ENCODE results near the gene EHMT1.

EHMT1 gene

GRCh38 chr9:137649553-137649952, 30.7 kb downstream of the EHMT1 start:
- Histone ChIP-seq H3F3A (ENCODE audit: insufficient read depth, low read length) (no peaks in the 10 kb centered on the region), H3K27ac (ENCODE audit: low read length) (no peak overlapping the region), H3K9me3 (replicated peaks; ENCODE audit: insufficient read depth, low read length) (no peaks in the 10 kb centered on the region), H3K9ac (ENCODE audit: low read length) (no peak overlapping the region), H4K20me1 (ENCODE audit: insufficient read depth, low read length) (no peaks in the 10 kb centered on the region), H3K36me3 (replicated peaks; ENCODE audit: insufficient read depth, low read length) (no peaks in the 10 kb centered on the region), H3K4me1 (ENCODE audit: low read length) (no peaks in the 10 kb centered on the region), H3K79me2 (ENCODE audit: low read length) (peaks cover 78% of the 10 kb centered on the region), H3K4me2 (ENCODE audit: low read depth, low read length) (no peak overlapping the region), H3K4me3 (ENCODE audit: low read length) (no peak overlapping the region), H3K9me2 (replicated peaks; ENCODE audit: insufficient read depth, low read length) (no peaks in the 10 kb centered on the region), H2AFZ (ENCODE audit: low read length) (no peak overlapping the region), H3K27me3 (replicated peaks; ENCODE audit: insufficient read depth, low read length) (no peaks in the 10 kb centered on the region)
- TF ChIP-seq CTCF (IDR thresholded peaks at IDR 0.05; ENCODE audit: low read length) (no peak), EZH2phosphoT487 (IDR thresholded peaks at IDR 0.05; ENCODE audit: low read length) (no peak), EZH2 (optimal IDR thresholded peaks at IDR 0.05; ENCODE audit: low read depth, low read length) (no peak)
- no peak for DNase-seq

GRCh38 chr9:137650259-137650658, 31.5 kb downstream of the EHMT1 start:
- H3F3A ChIP-seq (ENCODE audit: insufficient read depth, low read length): no peaks in the 10 kb centered on the region
- no peak overlapping the region for H3K9ac ChIP-seq (ENCODE audit: low read length)
- TF ChIP-seq CTCF (IDR thresholded peaks at IDR 0.05; ENCODE audit: low read length): no peak
- no peak for TF ChIP-seq EZH2 (optimal IDR thresholded peaks at IDR 0.05; ENCODE audit: low read depth, low read length)
- no peak for TF ChIP-seq EZH2phosphoT487 (IDR thresholded peaks at IDR 0.05; ENCODE audit: low read length)
- no peaks in the 10 kb centered on the region for H3K9me3 ChIP-seq (replicated peaks; ENCODE audit: insufficient read depth, low read length)
- no peak overlapping the region for H3K4me3 ChIP-seq (ENCODE audit: low read length)
- no peak overlapping the region for H2AFZ ChIP-seq (ENCODE audit: low read length)
- no peaks in the 10 kb centered on the region for H3K9me2 ChIP-seq (replicated peaks; ENCODE audit: insufficient read depth, low read length)
- no peak overlapping the region for H3K4me2 ChIP-seq (ENCODE audit: low read depth, low read length)
- H3K79me2 ChIP-seq (ENCODE audit: low read length): peaks cover 77% of the 10 kb centered on the region
- no peak for DNase-seq
- no peaks in the 10 kb centered on the region for H3K36me3 ChIP-seq (replicated peaks; ENCODE audit: insufficient read depth, low read length)
- H4K20me1 ChIP-seq (ENCODE audit: insufficient read depth, low read length): no peaks in the 10 kb centered on the region
- H3K27me3 ChIP-seq (replicated peaks; ENCODE audit: insufficient read depth, low read length): no peaks in the 10 kb centered on the region
- no peak overlapping the region for H3K27ac ChIP-seq (ENCODE audit: low read length)
- H3K4me1 ChIP-seq (ENCODE audit: low read length): no peaks in the 10 kb centered on the region

- no peak for DNase-seq
- Histone ChIP-seq H3K79me2 (ENCODE audit: low read length) (peaks cover 76% of the 10 kb centered on the region), H4K20me1 (ENCODE audit: insufficient read depth, low read length) (no peaks in the 10 kb centered on the region), H3F3A (ENCODE audit: insufficient read depth, low read length) (no peaks in the 10 kb centered on the region), H3K4me2 (ENCODE audit: low read depth, low read length) (no peak overlapping the region), H3K9ac (ENCODE audit: low read length) (no peak overlapping the region), H3K4me1 (ENCODE audit: low read length) (no peaks in the 10 kb centered on the region), H3K27me3 (replicated peaks; ENCODE audit: insufficient read depth, low read length) (no peaks in the 10 kb centered on the region), H3K9me2 (replicated peaks; ENCODE audit: insufficient read depth, low read length) (no peaks in the 10 kb centered on the region), H2AFZ (ENCODE audit: low read length) (no peak overlapping the region), H3K27ac (ENCODE audit: low read length) (no peak overlapping the region), H3K9me3 (replicated peaks; ENCODE audit: insufficient read depth, low read length) (no peaks in the 10 kb centered on the region), H3K36me3 (replicated peaks; ENCODE audit: insufficient read depth, low read length) (no peaks in the 10 kb centered on the region), H3K4me3 (ENCODE audit: low read length) (no peak overlapping the region)
- no peak for TF ChIP-seq EZH2 (optimal IDR thresholded peaks at IDR 0.05; ENCODE audit: low read depth, low read length)
- no peak for TF ChIP-seq CTCF (IDR thresholded peaks at IDR 0.05; ENCODE audit: low read length)
- TF ChIP-seq EZH2phosphoT487 (IDR thresholded peaks at IDR 0.05; ENCODE audit: low read length): no peak
Observed at GRCh38 chr9:137650779-137651178, 32.0 kb downstream of the EHMT1 start.

All from MM.1S (cell line).